Cardiac muscle cell (in vitro differentiated cells and primary cell): Measurements from ENCODE around the gene MTUS2. TPM values are rescaled to one million over a fixed set of nuclear protein-coding genes. Genes with fewer than 3 reads are reported as not detected.
A peak's percentile ranks its signal among the peaks of the same experiment; 100 is the strongest.

Experiments
- DNase-seq, 2 donors: peaks; one replicate each; pipeline versions ENCODE4 v3.0.0 to v3.0.0-alpha.2; 2010 to 2017; ENCODE audit warnings: low read depth in 1 of 2, low spot score in 1 of 2
- H3K27ac ChIP-seq: fragments of 200-600 bp; sonication (generic); 2 replicates; pipeline ENCODE4 v1.5.1; 2016
- H3K27me3 ChIP-seq: fragments of 200-600 bp; sonication (generic); 2 replicates; pipeline ENCODE4 v1.6.0; 2016; ENCODE audit warnings: control low read depth
- H3K36me3 ChIP-seq: fragments of 200-600 bp; sonication (generic); 2 replicates; pipeline ENCODE4 v1.5.1; 2016; ENCODE audit warnings: control low read depth
- H3K4me1 ChIP-seq: fragments of 200-600 bp; sonication (generic); 2 replicates; pipeline ENCODE4 v1.8.1; 2017; ENCODE audit warnings: low read depth, mild to moderate bottlenecking, mixed run types
- H3K4me3 ChIP-seq: fragments of 200-600 bp; sonication (generic); 2 replicates; pipeline ENCODE4 v1.5.1; 2016; ENCODE audit warnings: mild to moderate bottlenecking
- H3K9me3 ChIP-seq: fragments of 200-600 bp; sonication (generic); 2 replicates; pipeline ENCODE4 v1.5.1; 2017; ENCODE audit warnings: low read depth, mild to moderate bottlenecking, control low read depth
- polyA plus RNA-seq: library from polyadenylated mRNA; unstranded; fragments of >200 nt; fragmentation: Nextera tagmentation; extraction: Ambion mirVana; gene quantifications from 2 replicates; pipeline ENCODE4 v1.2.1, GENCODE V29; 2016
- total RNA-seq: library from RNA; depleted of rRNA; stranded (reverse); fragments of >200 nt; gene quantifications from 2 replicates; pipeline ENCODE4 v1.2.3, GENCODE V29; 2016
- TF ChIP-seq, protein P1 (sequence below): IDR thresholded peaks from 2 replicates; pipeline ENCODE4 v1.5.1; 2012; ENCODE audit warnings: low read depth, mild to moderate bottlenecking, low read length

The MTUS2 gene
- total and polyA plus RNA-seq, 2 experiments from 2014 or later = 31.6 to 96.9 TPM

DNA sequence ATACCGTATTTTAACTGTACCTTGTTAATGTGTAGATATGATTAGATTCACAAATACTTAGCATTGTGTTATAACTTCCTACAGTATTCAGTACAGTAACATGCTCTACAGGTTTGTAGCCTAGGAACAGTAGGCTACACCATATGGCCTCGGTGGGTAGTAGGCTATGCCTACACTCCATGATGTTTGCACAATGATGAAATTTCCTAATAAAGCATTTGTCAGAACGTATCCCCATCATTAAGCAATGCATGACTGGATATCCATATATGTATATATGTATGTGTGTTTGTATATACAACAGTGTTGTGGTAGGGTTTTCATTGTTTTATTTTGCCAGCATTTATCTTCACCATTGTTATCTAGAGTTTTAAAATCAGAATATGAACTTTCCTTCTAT lies 655.9 kb downstream of the MTUS2 start:
- no peak for DNase-seq
- H3K4me1 ChIP-seq = peaks cover 5% of the 10 kb centered on the region
- H3K27me3 ChIP-seq = no peaks in the 10 kb centered on the region
- H3K9me3 ChIP-seq = no peaks in the 10 kb centered on the region
- no peak overlapping the region for H3K27ac ChIP-seq
- TF ChIP-seq, protein P1, sequence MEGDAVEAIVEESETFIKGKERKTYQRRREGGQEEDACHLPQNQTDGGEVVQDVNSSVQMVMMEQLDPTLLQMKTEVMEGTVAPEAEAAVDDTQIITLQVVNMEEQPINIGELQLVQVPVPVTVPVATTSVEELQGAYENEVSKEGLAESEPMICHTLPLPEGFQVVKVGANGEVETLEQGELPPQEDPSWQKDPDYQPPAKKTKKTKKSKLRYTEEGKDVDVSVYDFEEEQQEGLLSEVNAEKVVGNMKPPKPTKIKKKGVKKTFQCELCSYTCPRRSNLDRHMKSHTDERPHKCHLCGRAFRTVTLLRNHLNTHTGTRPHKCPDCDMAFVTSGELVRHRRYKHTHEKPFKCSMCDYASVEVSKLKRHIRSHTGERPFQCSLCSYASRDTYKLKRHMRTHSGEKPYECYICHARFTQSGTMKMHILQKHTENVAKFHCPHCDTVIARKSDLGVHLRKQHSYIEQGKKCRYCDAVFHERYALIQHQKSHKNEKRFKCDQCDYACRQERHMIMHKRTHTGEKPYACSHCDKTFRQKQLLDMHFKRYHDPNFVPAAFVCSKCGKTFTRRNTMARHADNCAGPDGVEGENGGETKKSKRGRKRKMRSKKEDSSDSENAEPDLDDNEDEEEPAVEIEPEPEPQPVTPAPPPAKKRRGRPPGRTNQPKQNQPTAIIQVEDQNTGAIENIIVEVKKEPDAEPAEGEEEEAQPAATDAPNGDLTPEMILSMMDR = no peak
- no peaks in the 10 kb centered on the region for H3K36me3 ChIP-seq
- H3K4me3 ChIP-seq = no peak overlapping the region

- DNase-seq = peak in 1 of 2 donors; percentile 15
- Histone ChIP-seq H3K4me1 (peaks cover 28% of the 10 kb centered on the region), H3K27ac (no peak overlapping the region)
Measured at GRCh38 chr13:29479716-29480492, 659.8 kb downstream of the MTUS2 start.

DNA sequence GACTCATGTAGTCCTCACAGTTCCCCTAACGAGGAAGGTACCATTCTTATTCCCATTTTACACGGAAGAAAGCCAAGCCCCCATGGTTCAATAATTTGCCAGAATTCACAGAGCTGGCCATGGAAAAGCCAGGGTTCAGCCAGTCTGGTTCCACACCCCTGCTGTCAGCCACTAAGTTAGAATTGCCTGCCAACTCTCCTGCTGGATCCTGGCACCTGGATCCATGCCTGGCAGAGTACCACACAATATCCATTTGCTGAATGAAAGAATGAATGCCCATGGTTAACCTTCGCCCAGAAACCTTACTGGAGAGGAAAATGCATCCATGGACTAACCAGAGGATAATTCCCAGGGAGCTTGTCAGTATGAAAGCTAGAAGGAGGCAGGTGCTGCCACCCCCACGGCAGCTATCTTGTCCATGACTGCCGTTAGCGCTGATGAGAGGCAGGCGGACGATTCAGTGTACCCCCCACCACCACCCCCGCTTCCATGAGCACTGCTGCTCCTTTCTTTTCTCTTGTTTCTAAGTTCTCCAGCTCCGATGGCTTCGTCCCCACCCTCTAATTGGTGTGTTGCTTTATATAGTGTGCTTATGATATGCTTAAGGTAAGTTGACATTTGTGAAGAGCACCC lies 660.9 kb downstream of the MTUS2 start:
- no peaks in the 10 kb centered on the region for H3K27me3 ChIP-seq
- TF ChIP-seq, protein P1 = no peak
- H3K9me3 ChIP-seq = no peaks in the 10 kb centered on the region
- H3K36me3 ChIP-seq = no peaks in the 10 kb centered on the region
- no peak overlapping the region for H3K4me3 ChIP-seq
- no peak overlapping the region for H3K27ac ChIP-seq
- no peak for DNase-seq
- H3K4me1 ChIP-seq = peaks cover 30% of the 10 kb centered on the region

More at GRCh38 chr13:29479716-29480492, 659.8 kb downstream of the MTUS2 start:
- Histone ChIP-seq H3K36me3 (no peaks in the 10 kb centered on the region), H3K4me3 (no peak overlapping the region), H3K9me3 (no peaks in the 10 kb centered on the region), H3K27me3 (no peaks in the 10 kb centered on the region)
- TF ChIP-seq, protein P1 = no peak

- no peaks in the 10 kb centered on the region for H3K36me3 ChIP-seq
- H3K4me3 ChIP-seq = no peak overlapping the region
- TF ChIP-seq, protein P1 = no peak
- H3K9me3 ChIP-seq = no peaks in the 10 kb centered on the region
- no peak for DNase-seq
- no peak overlapping the region for H3K27ac ChIP-seq
- H3K4me1 ChIP-seq = peaks cover 30% of the 10 kb centered on the region
- H3K27me3 ChIP-seq = no peaks in the 10 kb centered on the region
Measured at GRCh38 chr13:29481603-29482002, 661.5 kb downstream of the MTUS2 start.

DNA sequence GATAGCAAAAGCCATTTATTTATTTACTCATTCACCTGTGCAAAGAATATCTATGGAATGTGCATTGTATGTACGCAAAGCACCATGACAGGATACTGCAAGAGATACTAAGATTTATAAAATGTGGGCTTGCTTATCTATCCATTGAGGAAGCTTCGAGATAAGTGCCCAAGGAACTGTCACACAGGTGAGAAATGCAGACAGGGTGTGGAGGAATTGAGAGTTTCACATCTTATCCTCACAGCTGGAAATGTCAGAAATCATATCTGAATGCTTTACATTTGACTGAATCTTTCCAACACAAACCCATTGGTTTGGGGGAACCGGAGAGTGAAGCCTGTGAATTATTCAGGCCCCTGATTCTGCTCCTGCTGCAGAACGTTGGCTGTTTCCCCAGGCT lies 662.4 kb downstream of the MTUS2 start:
- H3K36me3 ChIP-seq = no peaks in the 10 kb centered on the region
- DNase-seq = no peak
- no peaks in the 10 kb centered on the region for H3K27me3 ChIP-seq
- peaks cover 30% of the 10 kb centered on the region for H3K4me1 ChIP-seq
- TF ChIP-seq, protein P1 = no peak
- H3K27ac ChIP-seq = no peak overlapping the region
- H3K4me3 ChIP-seq = no peak overlapping the region
- H3K9me3 ChIP-seq = no peaks in the 10 kb centered on the region
